Caco-2 (cell line): ENCODE results near the gene SKP1. TPM values are rescaled to one million over a fixed set of nuclear protein-coding genes. Genes with fewer than 3 reads are reported as not detected.

Experiments used
- BruUV-seq: library from RNA; stranded (reverse); fragments of 400-500 nt; replicated peaks from 2 replicates; lab custom pipeline; 2021; lab: Mats Ljungman, UMichigan
- CTCF ChIA-PET: fragments of 300-600 bp; sonication (Branson Sonifier 250); formaldehyde crosslinking; loops from one replicate; lab custom pipeline; 2022; ENCODE audit warnings: antibody characterized with exemption; lab: Charles Lee
- POLR2A ChIA-PET: fragments of 300-600 bp; sonication (Branson Sonifier 250); formaldehyde crosslinking; loops from one replicate; lab custom pipeline; 2022; ENCODE audit warnings: antibody characterized with exemption; lab: Charles Lee
- DNase-seq, 2 experiments: peaks; one replicate each; pipeline versions ENCODE4 v3.0.0 to v3.0.0-alpha.2; 2020 to 2022
- H3K27me3 ChIP-seq: replicated peaks from 2 replicates; pipeline ENCODE4 v1.6.0; 2011; ENCODE audit warnings: low read length; ENCODE audit not compliant: control insufficient read depth, insufficient read depth
- H3K36me3 ChIP-seq: 2 replicates; pipeline ENCODE4 v1.5.1; 2011; ENCODE audit warnings: low read length; ENCODE audit not compliant: control insufficient read depth, insufficient read depth
- H3K4me1 ChIP-seq: fragments of 250-450 bp; sonication (Bioruptor Pico); 2 replicates; pipeline ENCODE4 v1.5.1; 2020; ENCODE audit warnings: mild to moderate bottlenecking
- H3K4me3 ChIP-seq: 2 replicates; pipeline ENCODE4 v1.5.1; 2011; ENCODE audit warnings: low read depth, mild to moderate bottlenecking, control low read depth, low read length
- H3K9me3 ChIP-seq: fragments of 250-450 bp; sonication (Bioruptor Pico); 2 replicates; pipeline ENCODE4 v1.5.1; 2020; ENCODE audit warnings: mild to moderate bottlenecking, moderate library complexity
- H3K27ac Mint-ChIP-seq: one replicate; pipeline ENCODE4 v1.8.0; 2022; ENCODE audit warnings: mixed read lengths; ENCODE audit not compliant: unreplicated experiment
- H3K27me3 Mint-ChIP-seq: one replicate; pipeline ENCODE4 v1.8.0; 2022; ENCODE audit warnings: mixed read lengths; ENCODE audit not compliant: insufficient read depth, unreplicated experiment
- H3K36me3 Mint-ChIP-seq: one replicate; pipeline ENCODE4 v1.8.0; 2022; ENCODE audit warnings: mild to moderate bottlenecking, mixed read lengths; ENCODE audit not compliant: insufficient read depth, unreplicated experiment
- H3K4me1 Mint-ChIP-seq: one replicate; pipeline ENCODE4 v1.8.0; 2022; ENCODE audit warnings: low read depth, mixed read lengths; ENCODE audit not compliant: unreplicated experiment
- H3K4me3 Mint-ChIP-seq: one replicate; pipeline ENCODE4 v1.8.0; 2022; ENCODE audit warnings: mild to moderate bottlenecking, moderate library complexity, mixed read lengths; ENCODE audit not compliant: unreplicated experiment
- H3K9me3 Mint-ChIP-seq: one replicate; pipeline ENCODE4 v1.8.0; 2022; ENCODE audit warnings: mixed read lengths; ENCODE audit not compliant: unreplicated experiment
- intact Hi-C: fragments of 100-400 bp; cut with micrococcal nuclease; formaldehyde crosslinking; loops from one replicate; pipeline ENCODE4 v1.10.0; 2022; ENCODE audit not compliant: unreplicated experiment
- total RNA-seq: library from RNA; stranded (reverse); gene quantifications from 2 replicates; pipeline ENCODE4 v1.2.3, GENCODE V29; 2022
- TF ChIP-seq, protein P1 (sequence below), 2 experiments: fragments of 200-600 bp in 1 of 2; IDR thresholded peaks; 1 replicate in 1 of 2; 2 replicates in 1 of 2; pipeline versions ENCODE4 v1.5.1 to v1.8.0; 2011 to 2022; ENCODE audit warnings: antibody characterized with exemption in 1 of 2, control low read depth in 1 of 2, inconsistent platforms in 1 of 2, low read depth in 1 of 2, low read length in 1 of 2, mild to moderate bottlenecking in 1 of 2, moderate library complexity in 1 of 2; ENCODE audit not compliant: insufficient read depth in 1 of 2, severe bottlenecking in 1 of 2, unreplicated experiment in 1 of 2

Gene SKP1
- total RNA-seq, 1 experiment from 2014 or later, result 365 TPM

DNA sequence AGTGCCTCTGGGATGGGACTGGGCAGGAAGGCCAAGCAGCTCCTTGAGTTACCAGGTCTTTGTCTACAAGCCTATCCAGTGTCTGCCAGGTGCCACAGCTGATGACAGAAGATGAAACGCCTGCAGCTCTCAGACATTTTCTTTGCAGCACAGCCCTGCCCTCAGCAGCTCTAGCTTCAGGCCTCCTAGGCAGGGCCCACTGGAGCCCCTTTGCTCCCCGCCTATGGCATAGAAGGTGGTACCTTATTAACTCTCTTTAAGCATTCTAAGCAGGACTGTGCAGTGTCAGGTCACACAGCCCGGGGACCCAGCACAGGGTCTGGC is 1.3 kb upstream of the SKP1 start:
- no peaks in the 10 kb centered on the region for H3K9me3 ChIP-seq
- peaks cover 8% of the 10 kb centered on the region for H3K4me1 Mint-ChIP-seq
- peak overlapping the region; percentile 93 for H3K4me3 Mint-ChIP-seq
- H3K4me1 ChIP-seq, result peaks cover 8% of the 10 kb centered on the region; the same call in 1 of the 2 replicates
- DNase-seq, result no peak
- H3K4me3 ChIP-seq, result peak overlapping the region; percentile 97
- TF ChIP-seq, protein P1, sequence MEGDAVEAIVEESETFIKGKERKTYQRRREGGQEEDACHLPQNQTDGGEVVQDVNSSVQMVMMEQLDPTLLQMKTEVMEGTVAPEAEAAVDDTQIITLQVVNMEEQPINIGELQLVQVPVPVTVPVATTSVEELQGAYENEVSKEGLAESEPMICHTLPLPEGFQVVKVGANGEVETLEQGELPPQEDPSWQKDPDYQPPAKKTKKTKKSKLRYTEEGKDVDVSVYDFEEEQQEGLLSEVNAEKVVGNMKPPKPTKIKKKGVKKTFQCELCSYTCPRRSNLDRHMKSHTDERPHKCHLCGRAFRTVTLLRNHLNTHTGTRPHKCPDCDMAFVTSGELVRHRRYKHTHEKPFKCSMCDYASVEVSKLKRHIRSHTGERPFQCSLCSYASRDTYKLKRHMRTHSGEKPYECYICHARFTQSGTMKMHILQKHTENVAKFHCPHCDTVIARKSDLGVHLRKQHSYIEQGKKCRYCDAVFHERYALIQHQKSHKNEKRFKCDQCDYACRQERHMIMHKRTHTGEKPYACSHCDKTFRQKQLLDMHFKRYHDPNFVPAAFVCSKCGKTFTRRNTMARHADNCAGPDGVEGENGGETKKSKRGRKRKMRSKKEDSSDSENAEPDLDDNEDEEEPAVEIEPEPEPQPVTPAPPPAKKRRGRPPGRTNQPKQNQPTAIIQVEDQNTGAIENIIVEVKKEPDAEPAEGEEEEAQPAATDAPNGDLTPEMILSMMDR (IDR thresholded peaks at IDR 0.05; ENCODE audit: insufficient read depth in 1 of 2, low read depth in 1 of 2, low read length in 1 of 2, severe bottlenecking in 1 of 2, unreplicated experiment in 1 of 2), result no peak
- intact Hi-C loops, result loop anchor here (10.0 kb wide), 1 partner anchor 557 kb away; the partner anchor contains the start of gene CAMLG
- H3K27ac Mint-ChIP-seq, result peak overlapping the region; percentile 98
- no peaks in the 10 kb centered on the region for H3K27me3 Mint-ChIP-seq
- peaks cover 37% of the 10 kb centered on the region for H3K36me3 Mint-ChIP-seq
- H3K9me3 Mint-ChIP-seq, result no peaks in the 10 kb centered on the region
- BruUV-seq, result no TSS peak
- CTCF ChIA-PET, result interaction anchor here (0.9 to 1.2 kb wide), 2 partner anchors 138 to 409 kb away, joined by 3 to 4 read pairs; no protein-coding TSS in a partner anchor
- no peaks in the 10 kb centered on the region for H3K36me3 ChIP-seq
- H3K27me3 ChIP-seq, result no peaks in the 10 kb centered on the region
- POLR2A ChIA-PET, result interaction anchor here (3.4 kb wide), 1 partner anchor 48 kb away, joined by 32 read pairs; the partner anchor contains the start of gene PPP2CA

DNA sequence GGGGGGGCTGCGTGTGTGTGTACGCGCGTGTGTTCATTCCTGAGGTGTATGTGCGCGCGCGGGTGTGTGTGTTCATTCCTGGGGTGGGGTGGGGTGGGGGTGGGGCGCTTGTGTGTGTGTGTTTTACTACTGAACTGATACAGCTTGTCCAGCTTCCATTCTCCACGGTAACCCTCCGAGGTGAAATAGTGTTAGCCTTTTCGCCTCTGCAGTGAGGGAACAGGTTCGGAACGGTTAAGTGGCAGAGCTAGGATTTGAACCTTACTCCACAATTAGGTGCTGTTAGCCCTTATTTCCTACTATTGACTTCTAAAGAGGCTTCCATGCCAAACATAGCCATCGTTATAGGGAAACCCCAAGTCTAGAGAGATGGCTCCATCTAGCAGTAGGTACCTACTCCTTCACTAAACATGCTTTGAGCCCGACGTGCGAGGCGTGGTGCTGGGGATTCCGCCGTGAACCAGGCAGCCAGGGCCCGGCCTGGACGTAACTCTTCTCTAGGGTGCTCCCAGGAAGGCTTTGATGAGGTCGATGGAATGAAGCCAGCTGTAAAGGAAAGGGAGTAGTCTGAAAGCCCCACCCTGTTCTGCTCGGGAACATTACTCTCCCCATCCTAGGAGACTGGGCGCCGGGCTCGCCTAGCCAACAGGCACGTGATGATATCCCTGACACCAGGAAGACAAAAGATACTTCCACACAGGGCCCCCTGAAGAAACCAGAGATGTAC is 782 bp upstream of the SKP1 start:
- H3K27me3 Mint-ChIP-seq, result no peaks in the 10 kb centered on the region
- H3K4me3 Mint-ChIP-seq, result peak overlapping the region; percentile 93
- H3K4me1 Mint-ChIP-seq, result peaks cover 8% of the 10 kb centered on the region
- H3K36me3 ChIP-seq, result peaks cover under 1% of the 10 kb centered on the region; the same call in 1 of the 2 replicates
- TSS peak; percentile 94 for BruUV-seq
- ChIA-PET CTCF (interaction anchor here (0.9 to 1.2 kb wide), 3 partner anchors 36 to 410 kb away, joined by 3 to 4 read pairs (median 3); no protein-coding TSS in a partner anchor), POLR2A (interaction anchor here (0.6 to 3.4 kb wide), 11 partner anchors 9 to 850 kb away, joined by 3 to 32 read pairs (median 4); partner anchors contain the start of genes PPP2CA and UBE2B)
- no peaks in the 10 kb centered on the region for H3K9me3 ChIP-seq
- peaks cover 42% of the 10 kb centered on the region for H3K36me3 Mint-ChIP-seq
- H3K27ac Mint-ChIP-seq, result peak overlapping the region; percentile 98
- intact Hi-C loops, result loop anchor here (2.0 to 10.0 kb wide), 2 partner anchors 49 to 557 kb away; partner anchors contain the start of genes CAMLG and PPP2CA
- H3K4me3 ChIP-seq, result peak overlapping the region; percentile 97
- peak; percentile 43 for DNase-seq
- H3K9me3 Mint-ChIP-seq, result no peaks in the 10 kb centered on the region
- no peaks in the 10 kb centered on the region for H3K27me3 ChIP-seq
- TF ChIP-seq, protein P1 (IDR thresholded peaks at IDR 0.05; ENCODE audit: insufficient read depth in 1 of 2, low read depth in 1 of 2, low read length in 1 of 2, severe bottlenecking in 1 of 2, unreplicated experiment in 1 of 2), result no peak
- peaks cover 8% of the 10 kb centered on the region; the same call in 1 of the 2 replicates for H3K4me1 ChIP-seq

DNA sequence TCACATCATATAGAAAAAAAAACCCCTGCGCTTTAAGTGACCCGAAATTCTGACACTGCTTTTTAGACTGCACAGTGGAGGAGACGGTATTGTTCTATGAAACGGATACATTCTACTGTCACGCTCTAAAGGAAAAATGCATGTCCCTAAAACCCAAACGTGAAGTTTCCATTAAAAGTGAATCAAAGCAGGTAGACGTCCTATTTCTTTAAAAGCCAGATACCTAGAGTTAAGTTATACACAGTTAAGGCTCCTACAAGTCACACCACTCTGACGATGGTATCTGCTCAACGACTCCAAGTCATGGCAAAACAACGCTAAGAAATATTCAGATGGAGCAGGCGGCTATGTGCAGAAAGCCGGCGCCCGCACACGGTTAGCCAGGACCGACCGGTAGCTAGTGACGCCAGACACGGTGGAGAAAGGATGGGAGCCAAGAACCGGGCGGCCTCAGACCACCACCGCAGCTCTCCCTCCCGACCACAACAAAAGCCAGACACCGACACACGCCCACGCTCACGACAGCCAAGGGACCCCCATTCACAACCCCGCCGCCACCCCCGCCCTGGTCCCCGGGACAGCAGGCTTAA is 734 bp downstream of the SKP1 start:
- intact Hi-C loops, result loop anchor here (2.0 to 10.0 kb wide), 2 partner anchors 51 to 559 kb away; partner anchors contain the start of genes CAMLG and PPP2CA
- Mint-ChIP-seq H3K27ac (peak overlapping the region; percentile 98), H3K4me1 (peaks cover 8% of the 10 kb centered on the region), H3K4me3 (peak overlapping the region; percentile 93), H3K9me3 (no peaks in the 10 kb centered on the region), H3K36me3 (peaks cover 57% of the 10 kb centered on the region), H3K27me3 (no peaks in the 10 kb centered on the region)
- H3K4me3 ChIP-seq, result peak overlapping the region; percentile 97
- H3K4me1 ChIP-seq, result peaks cover 8% of the 10 kb centered on the region; the same call in 1 of the 2 replicates
- H3K9me3 ChIP-seq, result no peaks in the 10 kb centered on the region
- H3K36me3 ChIP-seq, result peaks cover 2% of the 10 kb centered on the region; the same call in 1 of the 2 replicates
- BruUV-seq, result TSS peak; percentile 43
- ChIA-PET POLR2A (interaction anchor here (0.5 to 3.4 kb wide), 6 partner anchors 8 to 463 kb away, joined by 3 to 32 read pairs (median 4); partner anchors contain the start of gene PPP2CA), CTCF (interaction anchor here (1.2 kb wide), 1 partner anchor 137 kb away, joined by 3 read pairs; no protein-coding TSS in a partner anchor)
- TF ChIP-seq, protein P1 (IDR thresholded peaks at IDR 0.05; ENCODE audit: insufficient read depth in 1 of 2, low read depth in 1 of 2, low read length in 1 of 2, severe bottlenecking in 1 of 2, unreplicated experiment in 1 of 2), result no peak
- no peaks in the 10 kb centered on the region for H3K27me3 ChIP-seq
- no peak for DNase-seq
